HG02970 (cell line): Measurements from ENCODE around the gene SQSTM1.
"Not testable (repeated sequence)": the region's sequence is repeated elsewhere in the genome, so short reads cannot be mapped to it uniquely, and the experiment has no call there.

Experiments
- ATAC-seq: cut with Tn5 transposase; IDR thresholded peaks from one replicate; pipeline ENCODE4 v1.9.1; 2021; ENCODE audit warnings: mild to moderate bottlenecking, moderate library complexity, moderate number of reproducible peaks; ENCODE audit not compliant: unreplicated experiment, low FRiP score

The SQSTM1 gene

GRCh38 chr5:179820483-179821297 lies at the start of gene SQSTM1:
SQSTM1 (plus strand) TSS chr5:179820905; CDS start chr5:179820937, 32 bp downstream.
- peak; percentile 41 for ATAC-seq

- no peak for ATAC-seq
Measured at GRCh38 chr5:179771311-179771895, 49.3 kb upstream of the SQSTM1 start.

- no peak for ATAC-seq
Measured at GRCh38 chr5:179772351-179772750, 48.4 kb upstream of the SQSTM1 start.

GRCh38 chr5:179773686-179774040 lies 47.0 kb upstream of the SQSTM1 start:
- ATAC-seq = no peak

- ATAC-seq = no peak
Measured at GRCh38 chr5:179774442-179774841, 46.3 kb upstream of the SQSTM1 start.

- no peak for ATAC-seq
Measured at GRCh38 chr5:179776411-179776938, 44.2 kb upstream of the SQSTM1 start.

GRCh38 chr5:179777456-179777855 lies 43.2 kb upstream of the SQSTM1 start:
- ATAC-seq = no peak

GRCh38 chr5:179777909-179778308 lies 42.8 kb upstream of the SQSTM1 start:
- no peak for ATAC-seq

GRCh38 chr5:179778591-179778990 lies 42.1 kb upstream of the SQSTM1 start:
- ATAC-seq = no peak

- no peak for ATAC-seq
Measured at GRCh38 chr5:179779826-179780225, 40.9 kb upstream of the SQSTM1 start.

GRCh38 chr5:179780362-179780761 lies 40.3 kb upstream of the SQSTM1 start:
- no peak for ATAC-seq

- ATAC-seq = no peak
Measured at GRCh38 chr5:179781846-179782245, 38.9 kb upstream of the SQSTM1 start.

GRCh38 chr5:179783128-179783527 lies 37.6 kb upstream of the SQSTM1 start:
- ATAC-seq = no peak

GRCh38 chr5:179786861-179787260 lies 33.8 kb upstream of the SQSTM1 start:
- no peak for ATAC-seq

GRCh38 chr5:179788193-179788854 lies 32.4 kb upstream of the SQSTM1 start:
- ATAC-seq = no peak

GRCh38 chr5:179789278-179789677 lies 31.4 kb upstream of the SQSTM1 start:
- ATAC-seq = not testable (repeated sequence)

- no peak for ATAC-seq
Measured at GRCh38 chr5:179791881-179792611, 28.7 kb upstream of the SQSTM1 start.

- ATAC-seq = no peak
Measured at GRCh38 chr5:179792612-179793467, 27.9 kb upstream of the SQSTM1 start.

GRCh38 chr5:179793468-179794139 lies 27.1 kb upstream of the SQSTM1 start, which contains the start of gene LTC4S:
LTC4S (plus strand) TSS chr5:179793986; CDS start chr5:179794081, 95 bp downstream.
- ATAC-seq = no peak
